GM19043 (cell line): ENCODE results near the gene TRIO.

ENCODE experiments used
- ATAC-seq: cut with Tn5 transposase; IDR thresholded peaks from one replicate; pipeline ENCODE4 v1.9.1; 2021; ENCODE audit warnings: low read depth; ENCODE audit not compliant: unreplicated experiment

TRIO gene

DNA sequence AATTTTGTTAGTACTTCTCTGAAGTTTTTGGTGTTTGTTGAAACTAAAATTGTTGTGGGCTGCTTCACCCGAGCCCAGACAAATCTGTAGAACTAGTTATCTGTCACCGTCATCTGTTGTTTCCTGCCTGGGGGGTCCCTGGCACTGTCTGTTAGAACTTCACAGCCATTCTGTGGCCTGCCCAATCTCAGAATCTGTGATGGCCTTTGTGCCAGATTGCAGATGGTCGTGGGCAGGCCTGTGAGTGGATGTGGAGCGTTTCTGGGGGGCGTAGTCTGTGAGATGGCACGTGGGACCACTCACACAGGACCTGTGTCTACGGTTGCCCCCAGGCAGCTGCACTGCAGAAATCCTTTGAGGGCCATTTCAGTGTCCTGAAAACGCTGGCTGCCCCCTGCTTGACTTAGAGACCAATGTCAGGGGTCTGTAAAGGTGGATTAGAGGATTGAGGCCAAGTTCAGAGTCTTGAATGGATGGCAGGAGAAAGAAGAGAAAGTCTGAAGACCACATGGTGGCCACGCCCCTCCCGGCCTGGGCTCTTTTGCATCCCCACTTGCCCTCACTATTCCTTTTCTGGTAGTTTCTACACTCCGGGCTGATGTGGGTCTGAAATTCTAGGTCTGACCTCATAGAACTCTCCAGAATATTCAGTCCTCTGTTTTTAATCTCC, 38.3 kb downstream of the TRIO start:
- no peak for ATAC-seq

DNA sequence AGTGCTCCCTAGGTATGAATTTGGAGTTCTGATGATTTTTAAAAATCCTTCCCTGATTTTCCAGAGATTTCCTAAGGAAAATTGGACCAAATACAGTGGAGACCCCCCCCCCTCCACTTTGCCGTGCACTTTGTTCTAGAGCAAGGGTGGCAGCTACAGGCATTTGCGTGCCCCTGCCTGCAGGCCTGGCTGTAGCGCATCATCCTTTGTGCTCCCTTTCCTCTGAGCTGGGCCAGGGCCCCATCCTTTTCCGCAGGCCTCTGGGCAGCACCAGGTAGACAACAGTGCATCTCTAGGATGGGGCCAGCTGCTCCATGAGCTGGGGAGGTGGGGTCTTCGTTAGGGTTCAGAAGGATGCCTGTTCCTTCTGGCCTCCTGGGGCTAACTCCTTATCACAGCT, 39.6 kb downstream of the TRIO start:
- no peak for ATAC-seq

DNA sequence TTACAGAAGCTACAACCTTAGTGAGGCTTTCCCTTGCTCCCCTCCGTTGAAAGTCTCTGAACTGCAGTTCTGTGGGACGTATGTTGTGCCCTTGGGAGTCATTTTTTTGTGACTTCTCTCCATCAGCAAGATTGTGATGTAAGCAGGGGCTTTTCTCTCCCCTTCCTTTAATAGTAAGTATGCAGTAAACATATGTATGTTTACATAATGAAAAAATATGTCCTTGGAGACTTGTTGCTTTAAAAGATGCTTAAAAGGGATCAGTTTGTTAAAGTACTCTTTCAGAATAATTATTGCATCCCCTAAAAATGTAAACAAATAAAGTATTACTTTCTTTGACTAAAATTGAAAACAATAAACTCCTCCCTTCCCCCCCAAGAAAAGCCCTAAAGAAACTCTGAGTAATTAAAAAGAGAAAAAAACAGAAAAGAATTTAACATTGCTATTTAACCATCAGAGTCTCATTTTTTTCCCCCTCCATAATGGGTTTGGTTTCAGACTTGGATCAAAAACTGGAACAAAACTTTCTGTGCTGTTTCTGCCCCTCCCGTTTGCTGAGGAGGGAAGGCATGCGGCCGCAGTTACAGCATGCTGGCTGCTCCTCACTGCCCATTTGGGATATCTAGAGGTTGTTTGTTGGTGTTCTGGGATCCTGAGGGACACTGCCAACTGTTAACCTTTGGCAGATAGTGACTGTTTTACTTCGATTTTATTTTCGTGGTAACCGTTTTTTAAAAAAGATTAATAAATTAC, 40.2 kb downstream of the TRIO start:
- no peak for ATAC-seq

DNA sequence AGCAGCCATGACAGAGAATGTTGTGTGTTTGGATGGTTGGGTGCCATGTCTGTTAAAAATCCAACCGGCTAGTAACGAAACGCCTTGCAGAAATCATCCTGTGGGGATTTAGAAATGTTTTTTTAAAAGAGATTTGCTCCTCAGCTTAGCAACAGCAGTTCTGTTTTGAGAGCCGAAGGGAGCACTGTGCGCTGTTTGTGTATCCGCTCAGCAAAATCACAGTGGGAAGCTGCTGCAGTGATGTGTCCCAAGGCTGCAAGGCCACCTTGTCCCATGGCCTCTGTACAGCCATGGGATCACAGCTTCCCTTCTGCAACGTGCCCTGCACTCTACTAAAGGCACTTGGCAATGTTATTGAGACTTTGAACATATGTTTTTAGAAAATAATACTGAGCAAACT, 40.9 kb downstream of the TRIO start:
- no peak for ATAC-seq

DNA sequence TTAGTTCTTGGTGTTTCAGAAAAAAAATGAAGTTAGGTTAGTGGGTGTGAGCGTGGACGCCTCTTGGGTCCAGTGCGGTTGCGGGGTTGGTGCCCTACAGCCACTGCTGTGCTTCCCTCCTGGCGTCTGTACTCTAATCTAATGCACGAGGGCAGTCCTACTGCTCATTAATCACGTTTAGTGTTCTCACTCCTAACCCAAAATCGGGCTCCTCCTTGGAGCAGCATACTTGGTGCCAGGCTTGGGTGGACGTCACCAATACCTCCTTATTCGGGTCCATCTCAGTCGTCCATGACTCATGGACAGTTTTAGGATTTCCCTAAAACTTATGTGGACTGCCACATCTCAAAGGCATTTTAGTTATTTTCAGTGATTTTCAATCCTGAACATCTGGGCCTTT, 41.6 kb downstream of the TRIO start:
- no peak for ATAC-seq

DNA sequence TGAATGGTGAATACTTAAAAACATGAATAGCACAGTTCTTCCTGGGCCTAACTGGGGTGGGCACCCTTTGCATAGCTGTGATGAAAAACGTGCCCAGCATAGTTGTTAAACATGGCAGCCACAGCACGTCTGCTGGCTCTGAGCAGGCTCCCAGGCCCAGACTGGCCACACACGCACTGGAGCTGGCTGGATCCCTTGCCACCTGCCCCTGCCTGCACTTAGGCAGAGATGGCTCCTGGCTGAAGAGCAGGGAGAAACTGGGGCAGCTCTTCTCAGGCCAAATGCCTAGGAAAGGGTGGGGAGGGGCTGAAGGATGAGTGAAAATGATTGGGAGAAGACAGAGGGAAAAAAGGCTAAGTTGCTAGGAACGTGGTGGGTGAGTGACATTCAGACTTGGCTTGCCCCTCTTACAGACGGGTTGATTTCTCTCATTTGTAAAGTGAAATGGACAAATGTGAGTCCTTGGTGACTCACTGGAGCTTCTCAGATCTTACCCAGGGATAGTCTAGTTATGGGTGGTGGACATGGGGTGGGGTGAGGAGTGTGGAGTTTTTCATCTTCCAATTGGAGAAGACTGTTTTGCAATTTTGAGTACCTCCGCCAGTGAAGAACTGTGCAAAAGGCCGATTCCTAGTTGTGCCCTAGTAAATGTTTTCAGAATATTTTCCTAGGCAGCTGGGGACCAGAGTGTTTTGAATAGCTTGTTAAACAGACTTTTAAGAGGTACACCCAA, 42.4 kb downstream of the TRIO start:
- no peak for ATAC-seq

DNA sequence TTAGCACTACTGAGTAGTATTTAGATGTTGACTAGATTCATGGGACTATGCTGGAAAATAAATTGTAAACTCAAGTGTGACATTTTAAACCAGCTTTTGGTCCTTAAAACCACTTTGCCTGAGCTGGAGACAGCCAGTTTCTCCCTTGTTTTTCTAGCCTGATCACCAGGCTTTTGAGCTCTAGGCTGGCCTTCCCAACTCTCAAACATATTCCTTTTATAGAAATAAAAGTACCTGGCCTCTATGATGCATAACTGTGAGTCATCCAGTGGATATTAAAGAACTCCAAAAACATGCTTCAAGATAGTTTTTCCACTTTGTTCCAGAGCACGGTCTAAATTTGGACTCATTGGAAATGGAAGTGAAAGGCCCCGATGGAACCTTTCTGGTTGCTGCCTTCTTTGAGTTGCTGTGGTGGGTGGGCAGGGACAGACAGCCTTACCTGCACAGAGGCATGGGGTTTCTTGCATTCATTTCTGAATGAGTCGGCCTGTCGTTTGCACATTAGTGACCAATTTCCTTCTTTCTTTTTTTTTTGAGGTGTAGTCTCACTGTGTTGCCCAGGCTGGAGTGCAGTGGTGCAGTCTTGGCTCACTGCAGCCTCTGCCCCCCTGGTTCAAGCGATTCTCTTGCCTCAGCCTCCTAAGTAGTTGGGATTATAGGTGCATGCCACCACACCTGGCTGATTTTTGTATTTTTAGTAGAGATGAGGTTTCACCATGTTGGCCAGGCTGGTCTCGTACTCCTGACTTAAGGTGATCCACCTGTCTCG, 43.1 kb downstream of the TRIO start:
- no peak for ATAC-seq

DNA sequence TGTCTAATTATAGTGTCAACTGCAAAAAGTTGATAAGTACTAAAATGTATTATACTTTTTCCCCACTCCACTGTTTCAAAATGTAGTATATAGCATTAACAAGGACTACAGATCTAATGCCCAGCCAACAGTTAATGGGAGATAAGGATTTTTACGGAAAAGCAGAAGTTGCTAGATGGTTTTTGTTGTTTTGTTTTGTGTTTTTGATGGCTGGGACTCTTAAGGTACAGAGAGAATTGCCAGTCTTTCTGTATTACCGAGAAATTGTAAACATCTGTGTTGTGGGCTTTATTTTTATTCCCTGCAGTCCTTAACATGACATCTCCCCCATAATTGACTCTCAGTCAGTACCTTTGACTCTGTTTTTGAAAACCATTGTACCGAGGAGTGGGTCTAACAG, 44.0 kb downstream of the TRIO start:
- no peak for ATAC-seq

DNA sequence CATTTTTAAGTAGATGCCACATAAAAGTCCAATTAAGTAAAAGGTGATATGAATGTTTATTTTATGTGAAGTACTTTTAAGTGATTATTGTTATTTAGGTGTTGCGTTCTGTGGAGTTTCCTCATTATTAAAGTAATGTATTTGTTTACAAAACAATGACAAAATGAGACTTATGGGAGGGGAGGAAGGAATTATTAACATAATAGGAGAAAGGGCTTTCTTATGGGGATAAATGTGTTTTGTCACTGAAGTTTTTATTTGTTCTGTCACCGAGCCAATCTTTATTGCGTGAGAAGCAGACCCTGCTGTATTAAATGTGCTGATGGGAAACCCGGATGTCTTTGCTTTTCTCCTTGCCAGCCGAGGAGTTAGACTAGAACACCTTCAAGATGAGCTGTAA, 44.5 kb downstream of the TRIO start:
- ATAC-seq = no peak

DNA sequence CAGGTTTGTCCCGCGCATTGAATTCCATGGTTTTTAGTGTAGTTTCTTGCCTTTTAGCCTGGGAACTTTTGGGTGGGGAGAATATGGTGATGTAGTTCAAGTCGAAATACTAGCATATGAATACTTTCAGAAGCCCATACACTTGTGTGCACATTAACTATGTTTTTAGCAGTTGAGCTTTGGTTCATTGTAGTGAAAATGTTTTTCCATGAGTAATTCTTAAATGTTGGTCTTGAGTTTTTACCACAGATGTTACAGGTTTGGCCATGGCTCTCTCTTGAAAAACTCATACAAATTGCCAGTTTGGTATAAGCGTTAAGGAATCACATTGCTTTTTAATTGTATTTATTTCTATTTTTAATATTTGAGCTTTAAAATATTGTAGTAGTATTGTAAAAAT, 45.6 kb downstream of the TRIO start:
- ATAC-seq = no peak

DNA sequence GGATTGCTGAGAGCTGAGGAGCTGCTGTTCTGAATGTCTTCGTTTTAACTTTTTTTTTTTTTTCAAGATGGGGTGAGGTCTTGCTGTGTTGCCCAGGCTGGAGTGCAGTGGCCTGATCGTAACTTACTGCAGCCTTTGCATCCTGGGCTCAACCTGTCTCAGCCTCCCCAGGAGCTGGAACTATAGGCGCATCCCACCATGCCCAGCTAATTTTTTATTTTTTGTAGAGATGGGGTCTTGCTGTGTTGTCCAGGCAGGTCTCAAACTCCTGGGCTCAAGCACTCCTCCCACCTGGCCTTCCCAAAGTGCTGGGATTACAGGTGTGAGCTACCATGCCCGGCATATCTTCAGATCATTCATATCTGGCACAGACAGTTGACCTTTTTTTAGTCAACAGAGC, 46.5 kb downstream of the TRIO start:
- no peak for ATAC-seq

DNA sequence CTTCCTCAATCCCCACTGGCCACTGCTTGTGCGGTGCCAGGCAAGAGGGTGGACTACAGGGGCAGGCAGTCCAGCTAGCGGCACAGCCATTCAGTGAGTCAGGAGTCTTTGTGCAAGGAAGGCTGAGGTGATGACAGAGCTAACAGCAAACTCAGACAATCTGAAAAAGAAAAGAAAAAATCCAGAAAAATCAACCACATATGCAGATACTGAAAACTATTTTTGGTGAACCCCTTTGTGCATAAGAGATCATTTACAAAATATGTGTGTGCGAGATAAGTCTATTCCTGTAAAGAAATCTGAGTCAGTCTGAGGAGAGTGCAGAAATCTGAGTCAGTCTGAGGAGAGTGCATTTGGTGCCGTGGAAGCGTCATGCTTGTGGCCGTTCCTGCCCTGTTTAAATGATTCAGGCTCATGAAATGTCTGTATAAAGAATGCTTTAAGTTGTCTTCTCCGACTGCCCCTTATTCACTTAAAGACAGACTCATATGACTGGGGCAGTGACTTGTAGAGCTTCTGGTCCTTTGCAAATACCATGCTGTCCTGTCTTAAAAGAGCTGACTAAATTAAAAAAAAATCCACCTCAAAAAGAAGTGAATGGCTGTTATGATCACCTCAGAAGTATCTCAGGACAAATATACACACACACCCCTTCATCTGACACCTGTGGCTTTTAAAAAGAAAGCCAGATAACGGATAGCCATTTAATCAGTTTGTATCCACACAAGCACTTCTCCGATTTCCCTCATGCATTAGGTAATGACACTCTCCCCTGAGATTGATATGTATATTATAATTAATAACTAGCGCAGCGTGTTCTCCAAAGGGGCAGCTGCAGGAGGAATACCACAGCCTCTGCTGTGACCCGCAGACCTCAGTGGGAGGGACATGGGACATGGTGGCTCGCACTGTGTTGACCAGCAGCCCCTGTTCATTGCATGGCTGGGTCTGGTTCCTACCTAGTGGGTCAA, 47.3 kb downstream of the TRIO start:
- ATAC-seq = no peak

DNA sequence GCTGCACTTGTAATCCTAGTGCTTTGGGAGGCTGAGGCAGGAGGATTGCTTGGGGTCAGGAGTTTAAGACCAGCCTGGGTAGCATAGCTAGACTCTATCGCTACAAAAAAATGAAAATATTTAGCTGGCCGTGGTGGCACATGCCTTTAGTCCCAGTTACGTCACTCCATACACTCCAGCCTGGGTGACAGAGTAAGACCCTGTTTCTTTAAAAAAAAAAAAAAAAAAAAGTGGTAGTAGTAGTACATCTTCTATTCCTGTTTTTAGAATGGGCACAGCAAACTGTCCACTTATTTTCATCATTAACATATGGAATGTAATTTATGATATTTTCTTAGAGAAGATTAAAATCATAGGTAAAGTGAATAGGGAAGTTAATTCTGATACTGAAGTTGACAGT, 48.2 kb downstream of the TRIO start:
- no peak for ATAC-seq

DNA sequence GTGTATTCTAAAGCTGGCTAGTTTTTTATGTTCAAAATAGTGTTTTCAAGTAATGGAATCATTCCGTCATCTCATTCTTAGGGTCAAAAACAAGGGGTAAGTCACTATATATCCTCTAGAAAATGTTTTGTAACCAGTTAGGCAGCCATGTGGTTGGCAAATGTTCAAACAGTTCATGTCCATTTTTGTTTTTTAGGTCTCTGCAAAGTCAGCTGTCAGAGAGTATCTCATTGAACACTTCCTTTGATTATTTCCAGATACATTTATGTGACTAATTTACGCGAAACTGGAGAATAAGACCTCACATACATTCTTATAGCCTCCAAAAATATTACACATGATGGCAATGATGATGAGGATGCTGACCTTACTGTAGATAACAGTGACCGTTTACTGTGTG, 50.4 kb downstream of the TRIO start:
- ATAC-seq = no peak

DNA sequence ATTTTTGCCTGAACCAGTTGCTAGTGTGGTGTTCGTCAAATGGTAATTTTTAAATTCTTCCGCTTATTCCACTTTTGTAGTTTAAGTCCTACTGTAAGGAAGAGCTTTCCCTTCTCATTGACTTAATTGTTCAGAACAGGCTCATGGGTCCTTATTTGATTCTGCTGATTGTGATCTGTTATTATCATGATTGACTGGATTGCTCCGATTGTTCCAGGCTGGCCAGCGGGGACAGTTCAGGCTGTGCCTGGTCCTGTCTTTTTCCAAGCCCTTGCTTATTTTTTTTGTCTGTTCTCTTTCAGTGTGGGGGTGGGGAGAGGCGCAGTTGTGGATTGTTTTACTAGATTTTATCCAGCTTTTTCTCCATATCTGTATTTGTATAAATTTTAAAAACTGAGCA, 52.4 kb downstream of the TRIO start:
- ATAC-seq = no peak

DNA sequence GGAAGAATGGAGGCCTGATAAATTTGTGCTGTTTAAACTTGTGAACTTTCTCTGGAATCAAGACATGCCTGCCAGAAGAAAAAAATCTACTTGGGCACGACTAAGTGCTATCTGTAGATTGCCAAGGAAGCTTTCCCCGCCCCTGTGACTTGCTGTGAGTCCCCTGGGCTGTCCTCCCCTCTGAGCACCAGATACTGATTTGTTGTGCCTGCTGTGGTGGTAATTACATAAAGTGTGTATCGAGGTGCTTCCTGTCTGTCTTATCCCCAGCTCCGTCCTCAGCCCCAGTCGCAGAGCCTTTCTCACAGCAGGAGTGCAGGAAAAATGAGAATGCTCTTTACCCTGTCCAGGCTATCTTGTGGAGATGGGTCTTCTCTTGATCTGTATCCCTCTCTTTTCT, 53.9 kb downstream of the TRIO start:
- ATAC-seq = no peak

DNA sequence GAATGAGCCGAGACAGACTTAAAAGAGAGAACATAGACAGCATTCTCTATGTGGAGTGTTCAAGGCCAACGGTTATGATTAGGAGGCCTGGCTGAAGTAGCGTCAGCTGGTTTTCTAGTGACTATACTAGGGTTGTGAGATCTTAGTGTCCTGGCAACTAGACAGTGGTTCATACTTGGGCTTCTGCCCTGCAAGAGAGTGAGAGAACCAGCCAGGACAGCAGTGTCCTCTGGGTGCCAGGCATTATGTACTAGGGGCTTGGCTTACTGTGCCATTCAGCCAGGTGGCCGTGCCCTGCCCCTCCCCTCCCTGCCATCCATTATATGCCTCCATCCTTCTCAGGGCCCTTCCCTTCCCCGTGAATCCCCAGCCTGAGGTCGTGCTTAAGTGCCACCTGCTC, 56.8 kb downstream of the TRIO start:
- no peak for ATAC-seq

DNA sequence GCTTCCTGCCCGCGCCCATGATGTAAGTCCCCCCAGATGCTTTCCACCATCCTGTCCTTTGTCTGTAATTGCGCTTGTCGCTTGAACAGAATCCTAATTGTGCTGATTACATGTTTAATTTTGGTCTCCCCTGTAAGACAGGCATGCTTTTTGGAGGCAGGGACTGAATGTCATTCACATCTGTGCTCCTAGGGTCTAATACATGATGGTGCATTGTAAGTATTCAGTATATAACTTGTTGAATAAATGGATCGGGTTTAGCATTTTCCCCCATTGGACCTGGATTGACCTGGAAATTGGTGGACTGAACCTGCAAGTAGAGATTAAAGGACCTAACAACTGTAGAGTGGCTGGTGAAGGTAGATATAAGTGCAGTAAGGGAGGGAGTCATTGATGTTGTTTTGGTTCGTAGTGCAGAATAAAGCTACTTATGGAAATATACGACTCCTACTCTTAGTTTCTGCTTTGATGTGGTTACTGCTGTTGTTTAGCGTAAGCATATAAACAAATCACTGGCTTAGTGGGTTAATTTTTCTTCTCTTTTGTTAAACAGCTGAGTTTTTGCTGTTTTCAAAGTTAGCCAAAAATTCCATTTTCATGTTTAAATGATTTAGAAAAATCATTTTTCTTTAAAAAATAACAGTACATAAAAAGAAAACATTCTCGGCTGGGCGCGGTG, 57.3 kb downstream of the TRIO start:
- ATAC-seq = no peak

DNA sequence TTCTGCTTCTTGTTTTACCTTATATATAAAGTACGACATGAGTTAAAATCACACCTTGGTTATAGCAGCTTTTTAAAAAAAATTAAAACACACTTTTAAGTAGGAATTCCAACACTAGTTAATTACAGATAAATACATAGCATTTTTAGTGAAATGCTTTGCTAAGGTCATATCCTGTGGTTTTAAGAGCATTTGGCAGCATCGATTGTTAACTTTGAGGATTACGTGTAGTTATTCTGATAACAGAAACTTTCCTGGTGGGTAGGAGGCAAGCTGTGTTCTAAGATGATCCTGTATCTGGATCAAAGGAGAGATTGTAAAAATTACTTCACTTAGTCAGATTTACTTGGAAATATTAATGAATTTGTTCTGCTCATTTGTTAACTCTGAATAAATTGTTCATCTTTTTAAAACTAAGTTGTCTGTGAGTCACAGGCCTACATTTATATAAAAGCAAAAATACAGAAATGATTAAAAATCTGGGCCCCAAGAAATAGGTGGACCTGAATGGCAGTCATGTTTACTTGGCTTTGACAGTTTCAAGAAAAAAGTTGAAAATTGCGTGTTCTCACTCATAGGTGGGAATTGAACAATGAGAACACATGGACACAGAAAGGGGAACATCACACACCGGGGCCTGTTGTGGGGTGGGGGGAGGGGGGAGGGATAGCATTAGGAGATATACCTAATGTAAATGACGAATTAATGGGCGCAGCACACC, 58.3 kb downstream of the TRIO start:
- no peak for ATAC-seq
